ENCODE data around the gene PDK3.

The PDK3 gene

GRCh38 chrX:24479924-24480323 is 14.8 kb downstream of the PDK3 start:
- no peak for TF ChIP-seq CTCF (conservative IDR thresholded peaks at IDR 0.05)
- TF ChIP-seq ZFX (IDR thresholded peaks at IDR 0.05): no peak
- no peak overlapping the region for H3K27ac ChIP-seq

GRCh38 chrX:24480400-24480865 is 15.3 kb downstream of the PDK3 start:
- no peak for TF ChIP-seq CTCF (conservative IDR thresholded peaks at IDR 0.05)
- TF ChIP-seq ZFX (IDR thresholded peaks at IDR 0.05): no peak
- H3K27ac ChIP-seq: no peak overlapping the region

- H3K27ac ChIP-seq: no peak overlapping the region
- TF ChIP-seq ZFX (IDR thresholded peaks at IDR 0.05) (no peak), CTCF (conservative IDR thresholded peaks at IDR 0.05) (no peak)
Measured at GRCh38 chrX:24482823-24483415, 17.8 kb downstream of the PDK3 start.

DNA sequence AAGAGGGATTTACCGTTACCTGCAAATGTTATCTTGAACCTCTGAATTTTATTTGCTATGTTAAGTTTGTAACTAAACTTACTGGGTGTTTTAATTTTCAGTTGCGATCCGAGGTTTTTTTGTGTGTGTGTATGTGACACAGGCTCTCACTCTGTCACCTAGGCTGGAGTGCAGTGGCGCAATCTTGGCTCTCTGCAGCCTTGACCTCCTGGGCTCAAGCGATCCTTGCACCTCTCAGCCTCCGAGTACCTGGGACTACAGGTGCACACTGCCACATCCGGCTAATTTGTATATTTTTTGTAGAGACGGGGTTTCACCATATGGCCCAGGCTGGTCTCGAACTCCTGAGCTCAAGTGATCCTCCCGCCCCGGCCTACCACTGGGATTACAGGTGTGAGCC is 18.5 kb downstream of the PDK3 start:
- H3K27ac ChIP-seq: no peak overlapping the region
- no peak for TF ChIP-seq CTCF (conservative IDR thresholded peaks at IDR 0.05)
- no peak for TF ChIP-seq ZFX (IDR thresholded peaks at IDR 0.05)

- no peak overlapping the region for H3K27ac ChIP-seq
- TF ChIP-seq ZFX (IDR thresholded peaks at IDR 0.05) (no peak), CTCF (conservative IDR thresholded peaks at IDR 0.05) (no peak)
Measured at GRCh38 chrX:24485323-24485722, 20.2 kb downstream of the PDK3 start.

GRCh38 chrX:24485976-24486680 is 21.0 kb downstream of the PDK3 start:
- TF ChIP-seq CTCF (conservative IDR thresholded peaks at IDR 0.05) (no peak), ZFX (IDR thresholded peaks at IDR 0.05) (no peak)
- no peak overlapping the region for H3K27ac ChIP-seq

DNA sequence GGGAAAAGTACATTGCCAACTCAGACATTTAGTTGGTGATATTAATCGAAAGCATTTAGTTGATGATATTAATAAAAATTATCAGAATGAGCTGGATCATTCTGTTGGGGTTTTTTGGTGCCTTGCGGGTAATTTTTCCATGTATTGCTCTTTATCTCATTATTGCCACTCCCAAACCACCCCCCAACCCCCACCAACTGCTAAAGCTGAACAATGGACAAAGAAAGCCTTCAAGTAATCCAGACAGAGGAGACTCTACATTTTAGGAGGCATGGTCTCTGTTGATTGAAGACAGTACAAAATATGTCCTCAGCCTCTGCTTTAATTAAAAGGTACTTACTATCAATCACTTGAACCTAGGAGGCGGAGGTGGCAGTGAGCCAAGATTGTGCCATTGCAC is 22.5 kb downstream of the PDK3 start:
- no peak for TF ChIP-seq ZFX (IDR thresholded peaks at IDR 0.05)
- TF ChIP-seq CTCF (conservative IDR thresholded peaks at IDR 0.05): no peak
- no peak overlapping the region for H3K27ac ChIP-seq
